HG03095 (cell line): ENCODE results near the gene ZFR.
A peak's percentile ranks its signal among the peaks of the same experiment; 100 is the strongest.
"Not testable (repeated sequence)": the region's sequence is repeated elsewhere in the genome, so short reads cannot be mapped to it uniquely, and the experiment has no call there.

Experiments
- ATAC-seq: cut with Tn5 transposase; IDR thresholded peaks from one replicate; pipeline ENCODE4 v1.9.1; 2021; ENCODE audit warnings: moderate library complexity; ENCODE audit not compliant: unreplicated experiment

Gene ZFR

GRCh38 chr5:32323741-32324140 lies 120.8 kb downstream of the ZFR start:
- ATAC-seq = no peak

- ATAC-seq = no peak
These were observed 121.7 kb downstream of the ZFR start for GRCh38 chr5:32322882-32323281.

- not testable (repeated sequence) for ATAC-seq
These were observed 122.8 kb downstream of the ZFR start for GRCh38 chr5:32321787-32322186.

- no peak for ATAC-seq
These were observed 124.0 kb downstream of the ZFR start for GRCh38 chr5:32320576-32320975.

GRCh38 chr5:32319926-32320543 lies 124.5 kb downstream of the ZFR start:
- no peak for ATAC-seq

- no peak for ATAC-seq
These were observed 125.1 kb downstream of the ZFR start for GRCh38 chr5:32319392-32319791.

- no peak for ATAC-seq
These were observed 127.5 kb downstream of the ZFR start for GRCh38 chr5:32317041-32317440.

GRCh38 chr5:32315221-32316014 lies 129.1 kb downstream of the ZFR start:
- ATAC-seq = no peak

GRCh38 chr5:32314658-32315057 lies 129.9 kb downstream of the ZFR start:
- ATAC-seq = no peak

GRCh38 chr5:32314152-32314488 lies 130.4 kb downstream of the ZFR start:
- not testable (repeated sequence) for ATAC-seq

GRCh38 chr5:32312595-32313332 lies 131.8 kb downstream of the ZFR start, which contains the start of gene MTMR12:
Gene MTMR12, minus strand, starts transcription at chr5:32312939. Its CDS starts 101 bp downstream, at chr5:32312838.
- ATAC-seq = peak; percentile 93

GRCh38 chr5:32312197-32312594 lies 132.3 kb downstream of the ZFR start:
- ATAC-seq = peak; percentile 22

- no peak for ATAC-seq
These were observed 132.9 kb downstream of the ZFR start for GRCh38 chr5:32311404-32312196.

GRCh38 chr5:32309761-32310160 lies 134.8 kb downstream of the ZFR start:
- ATAC-seq = no peak

- ATAC-seq = no peak
These were observed 135.6 kb downstream of the ZFR start for GRCh38 chr5:32308946-32309345.

GRCh38 chr5:32307769-32308194 lies 136.8 kb downstream of the ZFR start:
- ATAC-seq = no peak

- ATAC-seq = no peak
These were observed 139.9 kb downstream of the ZFR start for GRCh38 chr5:32304622-32305021.
